Transverse colon (tissue), 4 donors: ENCODE data around the gene MYO5B. TPM values are rescaled to one million over a fixed set of nuclear protein-coding genes. Genes with fewer than 3 reads are reported as not detected.

Source experiments
- DNase-seq: peaks from one replicate; pipeline ENCODE4 v3.0.0-alpha.2; 2019
- H3K27ac ChIP-seq, 4 donors: fragments of 200-600 bp; sonication (generic); 2 replicates each; pipeline ENCODE4 v1.5.1; 2016 to 2018; ENCODE audit warnings: inconsistent platforms in 4 of 4
- H3K27me3 ChIP-seq: fragments of 200-600 bp; sonication (generic); 2 replicates; pipeline ENCODE4 v1.5.1; 2017; ENCODE audit warnings: inconsistent platforms
- H3K36me3 ChIP-seq, 4 donors: fragments of 200-600 bp; sonication (generic); 2 replicates each; pipeline ENCODE4 v1.5.1; 2017 to 2019; ENCODE audit warnings: inconsistent platforms in 4 of 4
- H3K4me1 ChIP-seq, 4 donors: fragments of 200-600 bp; sonication (generic); 2 replicates each; pipeline ENCODE4 v1.5.1; 2017 to 2020; ENCODE audit warnings: inconsistent platforms in 4 of 4
- H3K4me3 ChIP-seq, 4 donors: fragments of 200-600 bp; sonication (generic); 1 replicate in 1 of 4; 2 replicates in 3 of 4; pipeline versions ENCODE4 v1.5.1 to v1.6.1; 2017 to 2019; ENCODE audit warnings: inconsistent platforms in 4 of 4
- H3K9me3 ChIP-seq, 2 donors: fragments of 200-600 bp; sonication (generic); 2 replicates each; pipeline ENCODE4 v1.5.1; 2017 to 2019; ENCODE audit warnings: inconsistent platforms in 2 of 2
- EP300 ChIP-seq: sonication (generic); formaldehyde crosslinking; IDR thresholded peaks from one replicate; pipeline ENCODE4 v1.6.1; 2017; ENCODE audit warnings: antibody characterized with exemption, low read depth
- POLR2A ChIP-seq: fragments of 450-650 bp; IDR thresholded peaks from one replicate; pipeline ENCODE4 v1.6.1; 2016; ENCODE audit warnings: antibody characterized with exemption, mild to moderate bottlenecking, moderate library complexity
- POLR2AphosphoS5 ChIP-seq, 3 donors: sonication (generic); formaldehyde crosslinking; IDR thresholded peaks; one replicate each; pipeline ENCODE4 v1.6.1; 2016; ENCODE audit warnings: antibody characterized with exemption in 3 of 3
- WGBS, 2 donors: methylation state at CpG; one replicate each; pipeline ENCODE4 v1.1.5; 2018; ENCODE audit warnings: low coverage in 1 of 2; 5-methylcytosine and 5-hydroxymethylcytosine counted together
- in situ Hi-C, 4 donors: fragments of 200-750 bp; cut with MboI; loops; one replicate each; pipeline versions ENCODE4 v1.15.0 to v1.15.1; 2017; ENCODE audit warnings: low sequenced_read_pairs in 3 of 4, low pct_ligation_motif_present in 1 of 4, low pct_unique_long_range_greater_than_20kb in 1 of 4
- intact Hi-C: fragments of 100-400 bp; cut with DNase I; formaldehyde crosslinking; loops from one replicate; pipeline ENCODE4 v1.15.1; 2023; ENCODE audit warnings: low total_unique reads
- total RNA-seq, 4 donors: library from RNA; depleted of rRNA; stranded (reverse); fragments of >200 nt; gene quantifications; one replicate each; pipeline ENCODE4 v1.1.0, GENCODE V29; 2016
- TF ChIP-seq, protein P1 (sequence below), 5 experiments: fragments of 200-600 bp in 3 of 5; fragments of 450-650 bp in 2 of 5; sonication (generic) in 3 of 5; IDR thresholded peaks; 1 replicate in 2 of 5; 2 replicates in 3 of 5; pipeline ENCODE4 v1.5.1; 2016 to 2017; ENCODE audit warnings: antibody characterized with exemption in 5 of 5, inconsistent platforms in 3 of 5, mild to moderate bottlenecking in 2 of 5, moderate library complexity in 1 of 5

Gene MYO5B
- total RNA-seq, 4 donors from 2014 or later: 96.7 to 144 (median 114) TPM

DNA sequence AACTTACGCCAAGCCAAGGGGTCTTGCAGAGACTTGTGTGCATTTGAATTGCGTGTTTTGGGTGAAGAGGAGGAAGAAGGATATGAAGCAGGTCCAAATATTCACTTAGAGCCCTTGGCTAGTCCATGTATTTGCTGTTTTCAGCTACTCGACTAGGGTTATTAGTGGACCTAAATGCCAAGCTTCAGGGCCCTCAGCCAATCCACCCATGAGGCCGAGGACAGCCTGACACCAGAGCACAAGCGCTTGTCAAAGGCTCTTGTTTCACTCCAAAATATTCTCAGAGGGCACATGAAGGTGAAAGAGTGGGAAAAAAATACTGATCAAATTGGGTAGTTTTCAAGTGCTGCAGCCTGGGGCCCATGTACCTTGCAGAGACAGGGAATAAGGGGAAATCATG lies 206.8 kb downstream of the MYO5B start:
- TF ChIP-seq, protein P1, sequence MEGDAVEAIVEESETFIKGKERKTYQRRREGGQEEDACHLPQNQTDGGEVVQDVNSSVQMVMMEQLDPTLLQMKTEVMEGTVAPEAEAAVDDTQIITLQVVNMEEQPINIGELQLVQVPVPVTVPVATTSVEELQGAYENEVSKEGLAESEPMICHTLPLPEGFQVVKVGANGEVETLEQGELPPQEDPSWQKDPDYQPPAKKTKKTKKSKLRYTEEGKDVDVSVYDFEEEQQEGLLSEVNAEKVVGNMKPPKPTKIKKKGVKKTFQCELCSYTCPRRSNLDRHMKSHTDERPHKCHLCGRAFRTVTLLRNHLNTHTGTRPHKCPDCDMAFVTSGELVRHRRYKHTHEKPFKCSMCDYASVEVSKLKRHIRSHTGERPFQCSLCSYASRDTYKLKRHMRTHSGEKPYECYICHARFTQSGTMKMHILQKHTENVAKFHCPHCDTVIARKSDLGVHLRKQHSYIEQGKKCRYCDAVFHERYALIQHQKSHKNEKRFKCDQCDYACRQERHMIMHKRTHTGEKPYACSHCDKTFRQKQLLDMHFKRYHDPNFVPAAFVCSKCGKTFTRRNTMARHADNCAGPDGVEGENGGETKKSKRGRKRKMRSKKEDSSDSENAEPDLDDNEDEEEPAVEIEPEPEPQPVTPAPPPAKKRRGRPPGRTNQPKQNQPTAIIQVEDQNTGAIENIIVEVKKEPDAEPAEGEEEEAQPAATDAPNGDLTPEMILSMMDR (IDR thresholded peaks at IDR 0.05): no peak
- TF ChIP-seq EP300 (no peak), POLR2A (no peak), POLR2AphosphoS5 (IDR thresholded peaks at IDR 0.05) (no peak)
- H3K36me3 ChIP-seq: no peaks in the 10 kb centered on the region
- intact Hi-C loops (no loop called here), in situ Hi-C loops (no loop called here)
- no peak overlapping the region for H3K27ac ChIP-seq
- WGBS, 2 donors: 82 to 100% methylated on average over 3 to 5 of the region's 5 CpGs
- H3K4me3 ChIP-seq: no peak overlapping the region
- no peaks in the 10 kb centered on the region for H3K4me1 ChIP-seq
- no peak for DNase-seq
- no peaks in the 10 kb centered on the region for H3K9me3 ChIP-seq
- no peaks in the 10 kb centered on the region for H3K27me3 ChIP-seq

DNA sequence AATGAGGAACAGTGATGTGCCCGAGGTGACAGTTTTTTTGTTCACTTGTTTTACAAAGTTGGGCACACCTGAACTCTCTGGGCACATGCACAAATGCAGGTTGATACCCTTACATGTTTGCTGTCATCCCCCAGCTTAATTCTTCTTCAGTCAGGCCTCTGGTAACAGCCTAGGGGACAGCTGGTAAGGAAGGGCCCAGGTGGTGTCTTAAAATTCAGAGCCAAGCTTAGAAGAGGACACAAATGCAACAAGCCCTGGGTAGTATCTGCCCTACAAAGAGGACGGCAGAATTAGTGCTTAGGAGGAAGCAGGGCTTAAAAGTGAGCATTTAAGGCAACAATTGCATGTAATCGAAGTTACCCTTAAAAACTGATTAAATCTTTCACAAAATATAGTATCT lies 209.7 kb downstream of the MYO5B start:
- intact Hi-C loops (no loop called here), in situ Hi-C loops (no loop called here)
- 63 to 73% methylated on average over 2 to 3 of the region's 3 CpGs for WGBS, 2 donors
- no peaks in the 10 kb centered on the region for H3K27me3 ChIP-seq
- no peak for TF ChIP-seq POLR2A
- no peak for TF ChIP-seq POLR2AphosphoS5 (IDR thresholded peaks at IDR 0.05)
- no peak for TF ChIP-seq EP300
- TF ChIP-seq, protein P1 (IDR thresholded peaks at IDR 0.05): no peak
- H3K27ac ChIP-seq: no peak overlapping the region
- H3K36me3 ChIP-seq: no peaks in the 10 kb centered on the region
- no peak overlapping the region for H3K4me3 ChIP-seq
- no peaks in the 10 kb centered on the region for H3K4me1 ChIP-seq
- DNase-seq: no peak
- H3K9me3 ChIP-seq: no peaks in the 10 kb centered on the region

DNA sequence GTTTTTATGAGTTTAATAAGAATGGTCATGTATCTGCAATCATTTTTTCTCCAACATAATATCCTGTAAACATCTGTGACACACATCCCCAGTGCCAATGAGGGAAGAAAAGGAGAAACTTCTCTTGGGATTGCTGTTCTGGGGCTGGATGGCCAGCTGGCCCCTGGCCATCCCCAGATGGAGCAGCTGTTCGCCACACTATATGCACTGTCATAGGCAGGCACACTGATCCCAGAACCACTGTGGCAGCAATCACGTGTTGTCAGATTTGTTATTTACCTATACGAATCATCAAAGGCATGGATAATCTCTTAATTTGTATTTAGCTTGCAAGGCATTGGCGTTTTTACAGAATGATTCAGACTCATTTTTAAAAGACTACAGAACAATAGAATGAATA lies 214.1 kb downstream of the MYO5B start:
- Histone ChIP-seq H3K27me3 (no peaks in the 10 kb centered on the region), H3K36me3 (no peaks in the 10 kb centered on the region), H3K9me3 (no peaks in the 10 kb centered on the region), H3K4me3 (no peak overlapping the region), H3K27ac (no peak overlapping the region), H3K4me1 (no peaks in the 10 kb centered on the region)
- intact Hi-C loops (no loop called here), in situ Hi-C loops (no loop called here)
- no peak for DNase-seq
- 47 to 62% methylated on average over 2 to 4 of the region's 4 CpGs for WGBS, 2 donors
- no peak for TF ChIP-seq POLR2A
- TF ChIP-seq POLR2AphosphoS5 (IDR thresholded peaks at IDR 0.05): no peak
- TF ChIP-seq, protein P1 (IDR thresholded peaks at IDR 0.05): no peak
- TF ChIP-seq EP300: no peak

DNA sequence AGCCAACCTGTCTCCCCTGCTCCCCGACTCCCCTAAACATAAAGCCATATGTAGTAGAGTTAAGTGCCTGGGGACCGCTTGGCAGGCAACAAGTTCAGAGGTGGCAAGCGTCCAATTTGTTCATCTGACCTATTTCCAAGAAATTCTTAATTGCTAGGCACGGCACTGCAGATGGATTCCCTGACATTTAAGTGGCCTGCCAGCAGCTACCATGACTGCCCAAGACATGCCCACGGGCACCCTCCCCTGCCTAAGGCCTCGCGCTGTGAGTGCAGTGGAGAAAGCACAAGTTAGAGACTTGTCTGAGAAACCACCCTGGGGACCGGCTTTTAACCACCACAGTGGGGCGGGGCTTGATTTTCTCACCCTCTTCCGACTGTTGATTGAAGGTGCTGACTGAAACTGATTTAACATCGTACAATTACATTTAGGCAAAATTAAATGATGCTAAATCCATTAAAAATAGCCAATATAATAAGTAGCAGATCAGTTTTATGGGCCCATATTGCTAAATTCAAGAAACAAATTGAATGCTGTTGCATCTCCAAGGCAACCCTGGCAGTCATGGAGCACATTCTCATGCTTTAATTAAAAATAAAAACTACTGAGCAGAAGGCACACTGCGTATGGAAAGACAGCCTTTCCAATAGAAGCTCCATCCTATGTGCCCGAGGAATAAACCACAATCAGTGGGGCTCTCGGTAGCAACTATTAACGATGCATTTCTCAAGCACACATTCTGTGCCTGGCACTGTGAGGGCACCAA lies 218.0 kb downstream of the MYO5B start:
- no peak overlapping the region for H3K27ac ChIP-seq
- no peak for DNase-seq
- 75 to 83% methylated on average over 6 to 15 of the region's 15 CpGs for WGBS, 2 donors
- TF ChIP-seq EP300: no peak
- TF ChIP-seq POLR2AphosphoS5 (IDR thresholded peaks at IDR 0.05): no peak
- TF ChIP-seq, protein P1 (IDR thresholded peaks at IDR 0.05): no peak
- TF ChIP-seq POLR2A: no peak
- H3K9me3 ChIP-seq: no peaks in the 10 kb centered on the region
- no peaks in the 10 kb centered on the region for H3K27me3 ChIP-seq
- intact Hi-C loops (no loop called here), in situ Hi-C loops (no loop called here)
- H3K4me3 ChIP-seq: no peak overlapping the region
- no peaks in the 10 kb centered on the region for H3K36me3 ChIP-seq
- H3K4me1 ChIP-seq: no peaks in the 10 kb centered on the region
